IPS DF 4.7 (cell line): Measurements from ENCODE around the gene FNBP1.
"Not testable (repeated sequence)": the region's sequence is repeated elsewhere in the genome, so short reads cannot be mapped to it uniquely, and the experiment has no call there.

Experiments
- DNase-seq: peaks from one replicate; pipeline ENCODE4 v3.0.0-alpha.2; 2013; ENCODE audit warnings: low spot score; ENCODE audit errors: extremely low read depth

The FNBP1 gene

DNA sequence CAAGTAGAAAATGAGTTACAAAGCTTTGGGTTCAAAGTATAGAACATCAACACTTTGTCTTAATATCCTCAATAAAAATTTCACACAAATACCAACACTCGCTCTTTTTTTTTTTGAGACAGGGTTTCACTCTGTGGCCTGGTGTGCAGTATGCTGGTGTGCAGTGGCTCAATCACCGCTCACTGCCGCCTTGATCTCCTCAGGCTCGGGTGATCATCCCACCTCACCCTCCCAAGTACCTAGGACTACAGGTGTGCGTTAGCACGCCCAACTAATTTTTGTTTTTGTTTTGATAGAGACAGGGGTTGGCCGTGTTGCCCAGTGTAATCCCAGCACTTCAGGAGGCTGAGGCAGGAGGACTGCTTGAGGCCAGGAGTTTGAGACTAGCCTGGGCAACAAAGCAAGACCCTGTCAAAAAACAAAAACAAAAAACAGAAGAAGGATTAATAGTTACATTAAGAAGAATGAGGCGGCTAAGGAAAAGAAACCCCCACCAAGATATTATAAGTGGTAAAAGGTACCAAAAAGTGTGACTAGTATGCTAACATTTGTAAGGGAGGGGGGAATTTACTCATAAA, 20.3 kb downstream of the FNBP1 start:
- DNase-seq = no peak

DNA sequence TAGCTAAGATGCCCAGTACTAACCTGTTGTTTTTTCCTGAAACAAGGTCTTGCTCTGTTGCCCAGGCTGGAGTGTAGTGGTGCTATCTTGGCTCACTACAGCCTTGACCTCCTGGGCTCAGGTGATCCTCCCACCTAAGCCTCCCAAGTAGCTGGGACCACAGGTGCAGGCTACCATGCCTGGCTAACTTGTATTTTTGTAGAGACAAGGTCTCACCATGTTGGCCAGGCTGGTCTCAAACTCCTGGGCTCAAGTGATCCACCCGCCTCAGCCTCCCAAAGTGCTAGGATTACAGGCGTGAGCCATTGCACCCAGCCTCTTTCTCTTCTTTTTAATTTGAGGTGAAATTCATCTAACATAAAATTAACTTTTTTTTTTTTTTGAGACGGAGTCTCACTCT, 21.1 kb downstream of the FNBP1 start:
- not testable (repeated sequence) for DNase-seq

DNA sequence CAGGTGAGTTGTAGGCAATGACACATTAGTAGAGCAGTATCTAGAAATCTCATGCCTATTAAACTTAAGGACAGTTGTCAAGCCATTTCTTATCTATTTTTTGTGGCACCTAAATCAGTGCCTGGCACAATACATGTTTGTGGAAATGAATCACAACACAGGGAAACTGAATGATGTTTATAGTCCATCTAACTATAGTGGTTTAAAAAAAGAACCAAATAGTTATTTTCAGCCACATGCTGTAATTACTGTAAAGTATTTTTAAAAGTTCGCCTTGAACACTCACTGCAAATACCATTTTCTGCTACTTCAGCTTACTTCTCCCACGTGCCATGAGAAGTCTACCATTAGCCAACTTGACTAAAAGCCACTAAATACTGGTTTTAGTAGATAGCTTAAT, 21.9 kb downstream of the FNBP1 start:
- DNase-seq = no peak

DNA sequence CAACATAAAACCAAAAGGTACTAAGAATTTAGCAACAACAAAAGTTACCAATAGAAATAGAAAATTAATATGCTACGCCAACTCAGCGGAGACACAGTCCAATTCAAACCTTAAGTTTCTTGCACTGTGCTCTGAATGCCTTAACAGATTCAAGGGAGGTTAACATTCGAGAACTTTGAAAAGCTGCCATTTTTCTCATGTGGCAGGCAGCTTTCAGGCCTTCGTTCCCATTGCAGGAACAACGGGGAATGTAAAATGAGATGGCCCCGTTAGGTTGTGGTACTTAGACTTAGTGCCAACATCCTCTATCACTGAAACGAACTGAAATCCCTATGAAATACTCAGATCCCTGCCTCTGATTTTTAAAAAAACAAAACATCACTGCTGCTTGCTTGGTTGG, 22.4 kb downstream of the FNBP1 start:
- no peak for DNase-seq

DNA sequence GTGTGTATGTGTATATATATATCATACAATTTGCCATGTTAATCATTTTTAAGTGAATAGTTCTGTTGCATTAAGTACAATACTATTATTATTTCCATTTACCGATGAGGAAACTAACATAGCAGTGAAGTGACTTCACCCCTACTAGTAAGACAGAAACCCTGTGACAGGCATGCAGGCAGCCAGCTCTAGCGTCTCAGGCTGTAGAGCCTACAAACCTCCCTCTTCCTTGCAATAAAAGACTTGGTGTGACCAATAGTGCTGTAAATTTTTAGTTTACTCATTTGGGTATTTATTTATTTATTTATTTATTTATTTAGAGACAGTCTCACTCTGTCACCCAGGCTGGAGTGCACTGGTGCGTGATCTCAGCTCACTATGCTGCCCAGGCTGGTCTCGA, 24.7 kb downstream of the FNBP1 start:
- no peak for DNase-seq

DNA sequence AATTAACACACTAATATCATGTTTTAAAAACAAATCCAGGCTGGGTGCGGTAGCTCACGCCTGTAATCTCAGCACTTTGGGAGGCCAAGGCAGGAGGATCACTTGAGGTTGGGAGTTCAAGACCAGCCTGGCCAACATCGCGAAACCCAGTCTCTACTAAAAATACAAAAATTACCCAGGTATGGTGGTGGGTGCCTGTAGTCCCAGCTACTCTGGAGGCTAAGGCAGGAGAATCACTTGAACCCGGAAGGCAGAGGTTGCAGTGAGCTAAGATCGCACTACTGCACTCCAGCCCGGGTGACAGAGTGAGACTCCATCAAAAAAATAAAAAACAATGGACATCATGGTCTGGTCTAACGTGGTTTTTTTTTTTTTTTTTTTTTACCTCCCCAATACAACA, 25.5 kb downstream of the FNBP1 start:
- DNase-seq = not testable (repeated sequence)

DNA sequence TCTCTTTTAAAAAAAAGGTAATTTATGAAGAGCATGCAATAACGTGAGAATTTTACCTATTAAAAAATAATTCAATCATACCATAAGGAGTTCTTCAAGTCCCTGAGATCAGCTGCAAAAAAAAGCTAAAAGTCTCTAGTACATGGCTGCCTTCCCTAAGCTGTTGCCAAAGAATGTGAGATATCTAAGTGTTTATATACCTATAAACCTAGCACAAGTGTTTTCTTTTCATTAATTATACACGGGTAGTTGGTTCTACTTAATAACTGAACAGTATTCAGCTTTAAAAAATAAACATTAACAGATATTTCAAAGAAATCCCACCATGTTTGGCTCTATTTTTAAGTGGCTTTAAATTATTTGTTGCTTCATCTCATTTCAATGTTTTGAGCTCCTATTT, 25.9 kb downstream of the FNBP1 start:
- no peak for DNase-seq

DNA sequence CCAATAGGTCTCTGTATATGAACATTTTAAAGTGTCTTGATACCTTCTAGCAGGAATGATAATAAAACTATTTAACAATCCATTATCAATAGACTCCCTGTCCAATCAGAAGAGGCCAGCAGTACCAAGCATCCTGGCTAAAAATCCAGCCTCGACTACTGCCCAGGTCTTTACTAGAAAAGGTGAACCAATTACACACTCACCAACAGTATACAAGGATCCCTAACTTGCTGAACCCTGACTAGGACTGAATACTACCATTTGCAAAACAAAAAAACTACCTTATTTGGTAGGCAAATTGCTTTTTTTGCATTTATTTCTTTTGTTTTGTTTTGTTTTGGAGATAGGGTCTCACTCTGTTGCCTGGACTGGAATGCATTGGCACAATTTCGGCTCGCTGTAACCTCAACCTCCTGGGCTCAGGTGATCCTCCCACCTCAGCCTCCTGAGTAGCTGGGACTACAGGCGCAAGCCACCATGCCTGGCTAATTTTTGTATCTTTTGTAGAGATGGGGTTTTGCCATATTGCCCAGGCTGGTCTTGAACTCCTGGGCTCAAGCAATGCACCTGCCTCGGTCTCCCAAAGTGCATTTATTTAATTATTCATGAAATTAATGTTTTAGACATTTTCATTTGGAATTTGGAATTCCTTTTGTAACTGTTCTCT, 27.5 kb downstream of the FNBP1 start:
- DNase-seq = no peak

DNA sequence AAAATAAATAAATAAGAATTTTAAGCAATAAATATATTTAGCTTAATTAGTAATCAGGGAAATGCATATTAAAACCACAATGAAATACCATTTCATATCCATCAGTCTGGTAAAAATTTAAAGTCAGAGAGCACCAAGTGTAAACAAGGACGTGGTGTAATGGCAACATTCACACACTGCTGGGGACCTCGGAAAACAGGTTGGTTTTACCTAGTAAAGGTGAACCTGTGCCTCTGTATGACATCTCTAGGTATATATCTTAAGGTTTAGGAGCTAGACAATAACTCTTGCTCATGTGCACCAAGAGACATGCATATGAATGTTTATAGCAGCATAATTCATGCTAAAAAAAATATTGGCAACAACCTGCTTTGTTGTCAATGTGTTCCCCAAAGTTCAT, 29.7 kb downstream of the FNBP1 start:
- no peak for DNase-seq

DNA sequence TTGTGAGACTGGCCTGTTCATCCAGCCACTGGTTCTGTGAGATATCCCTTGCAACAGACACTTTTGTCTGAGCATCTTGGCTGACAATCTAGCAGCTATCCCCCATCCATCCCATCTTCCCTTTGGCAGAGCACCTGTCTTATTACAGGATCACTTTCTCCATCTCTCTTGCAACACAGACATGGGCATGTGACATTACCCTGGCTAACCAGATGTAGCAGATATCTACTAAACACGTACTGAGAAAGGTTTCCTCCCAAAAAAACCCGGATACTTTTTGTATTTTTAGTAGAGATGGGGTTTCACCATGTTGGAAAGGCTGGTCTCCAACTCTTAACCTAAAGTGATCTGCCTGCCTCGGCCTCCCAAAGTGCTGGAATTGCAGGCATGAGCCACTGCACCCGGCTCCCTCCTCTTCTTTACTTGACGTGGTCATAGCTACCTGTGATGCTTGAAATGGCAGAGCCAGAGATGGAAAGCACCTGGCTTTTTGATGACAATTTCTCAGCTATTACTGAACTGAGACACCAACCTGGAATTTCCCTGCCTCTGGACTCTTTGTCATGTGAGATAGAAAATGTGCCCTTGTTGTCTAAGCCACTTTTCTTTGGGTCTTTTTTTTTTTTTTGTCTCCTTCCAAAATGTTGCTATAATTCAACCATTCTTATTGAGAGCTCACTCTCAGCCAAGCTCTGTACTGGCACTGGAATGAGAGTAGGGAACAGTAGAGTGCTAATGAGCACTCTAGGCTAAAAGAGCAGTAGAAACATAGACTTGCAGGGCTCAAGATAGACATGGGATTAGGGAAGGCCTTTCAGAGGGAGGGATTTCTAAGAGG, 32.6 kb downstream of the FNBP1 start:
- DNase-seq = no peak

DNA sequence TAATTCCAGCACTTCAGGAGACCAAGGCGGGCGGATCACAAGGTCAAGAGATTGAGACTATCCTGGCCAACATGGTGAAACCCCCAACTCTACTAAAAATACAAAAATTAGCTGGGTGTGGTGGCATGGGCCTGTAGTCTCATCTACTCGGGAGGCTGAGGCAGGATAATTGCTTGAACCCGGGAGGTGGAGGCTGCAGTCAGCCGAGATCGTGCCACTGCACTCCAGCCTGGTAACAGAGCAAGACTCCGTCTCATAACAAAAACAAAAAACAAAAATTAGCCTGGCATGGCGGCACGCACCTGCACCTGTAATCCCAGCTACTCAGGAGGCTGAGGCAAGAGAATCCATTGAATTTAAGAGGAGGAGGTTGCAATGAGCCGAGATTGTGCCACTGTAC, 33.4 kb downstream of the FNBP1 start:
- DNase-seq = not testable (repeated sequence)

DNA sequence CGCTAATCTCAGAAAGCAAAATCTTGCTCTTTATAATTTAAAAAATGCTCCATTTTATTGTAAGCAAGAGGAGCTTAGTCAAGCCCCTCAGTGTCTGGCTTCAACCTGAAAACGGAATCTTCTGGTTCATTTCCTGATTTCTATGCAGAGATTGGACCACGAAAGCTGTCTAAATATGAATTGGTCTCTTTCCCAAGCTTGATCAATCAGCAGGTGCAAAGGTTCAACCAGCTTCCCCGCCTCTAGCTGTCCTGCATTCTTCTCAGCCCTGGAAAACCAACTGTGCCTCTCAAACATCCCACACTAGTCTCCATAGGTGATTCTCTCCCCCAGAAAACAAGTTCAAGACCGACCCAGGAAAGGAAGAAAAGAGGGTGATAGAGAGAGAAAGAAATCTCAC, 34.5 kb downstream of the FNBP1 start:
- DNase-seq = no peak

DNA sequence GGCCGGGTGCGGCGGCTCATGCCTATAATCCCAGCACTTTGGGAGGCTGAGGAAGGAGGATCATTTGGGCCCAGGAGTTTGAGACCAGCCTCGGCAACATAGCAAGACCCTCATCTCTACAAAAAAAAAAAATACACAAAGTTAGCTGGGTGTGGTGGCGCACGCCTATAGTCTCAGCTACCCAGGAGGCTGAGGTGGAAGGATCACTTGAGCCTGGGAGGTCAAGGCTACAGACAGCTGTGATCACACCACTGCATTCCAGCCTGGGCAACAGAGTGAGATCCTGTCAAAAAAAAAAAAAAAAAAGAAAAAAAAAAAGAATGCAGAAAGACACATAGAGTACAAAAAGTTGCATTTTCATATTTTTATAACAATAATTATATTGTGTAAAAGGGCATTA, 36.0 kb downstream of the FNBP1 start:
- not testable (repeated sequence) for DNase-seq

DNA sequence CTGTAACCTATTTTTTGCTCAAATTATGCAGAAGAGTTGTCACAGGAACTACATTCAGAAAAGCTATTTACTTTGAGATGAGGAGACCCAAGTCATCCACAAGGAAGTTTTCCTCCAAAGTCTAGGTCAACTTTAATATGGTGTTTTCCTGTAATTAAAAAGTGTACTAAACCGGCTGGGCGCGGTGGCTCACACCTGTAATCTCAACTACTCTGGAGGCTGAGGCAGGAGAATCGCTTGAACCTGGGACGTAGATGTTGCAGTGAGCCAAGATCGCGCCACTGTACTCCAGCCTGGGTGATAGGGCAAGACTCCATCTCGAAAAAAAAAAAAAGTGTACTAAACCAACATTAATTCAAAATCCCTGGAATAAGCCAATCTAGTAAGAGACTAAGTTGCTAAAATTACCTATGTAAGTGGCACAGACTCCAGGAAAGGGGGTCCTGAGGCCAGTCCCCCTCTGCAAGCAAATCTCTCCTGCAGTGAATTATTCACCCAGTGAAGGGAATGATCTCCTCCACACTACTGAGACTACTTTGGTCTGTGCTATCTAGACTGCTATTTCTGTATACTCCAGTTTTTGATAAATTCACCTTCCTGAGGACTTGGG, 38.9 kb downstream of the FNBP1 start:
- no peak for DNase-seq

DNA sequence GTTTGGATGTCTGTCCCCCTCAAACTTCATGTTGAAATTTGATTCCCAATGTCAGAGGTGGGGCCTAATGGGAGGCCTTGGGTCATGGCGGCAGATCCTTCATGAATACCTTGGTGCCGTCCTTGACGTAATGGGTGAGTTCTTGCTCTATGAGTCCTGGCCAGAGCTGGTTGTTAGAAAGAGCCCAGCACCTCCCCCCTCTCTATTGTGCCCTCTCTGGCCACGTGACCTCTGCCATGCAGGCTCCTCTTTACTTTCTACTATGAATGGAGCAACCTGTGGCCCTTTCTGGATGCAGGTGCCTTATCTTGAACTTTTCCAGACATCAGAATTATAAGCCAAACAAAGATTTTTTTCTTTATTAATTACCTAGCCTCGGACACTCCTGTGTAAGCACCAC, 40.7 kb downstream of the FNBP1 start:
- no peak for DNase-seq

DNA sequence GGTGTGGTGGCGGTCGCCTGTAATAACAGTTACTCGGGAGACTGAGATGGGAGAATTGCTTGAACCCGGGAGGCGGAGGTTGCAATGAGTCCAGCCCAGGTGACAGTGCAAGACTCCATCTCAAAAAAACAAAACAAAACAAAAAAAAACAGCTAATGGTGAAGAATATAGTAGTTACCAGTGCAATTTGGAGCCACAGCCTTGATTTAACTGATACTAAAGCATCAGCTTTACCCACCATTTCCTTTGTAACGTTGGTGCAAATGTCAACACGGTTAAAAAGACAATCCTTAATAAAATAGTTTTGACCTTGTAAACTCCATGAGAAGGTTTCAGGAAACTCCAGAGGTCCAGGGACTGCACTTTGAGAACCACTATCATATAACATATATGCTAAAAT, 41.8 kb downstream of the FNBP1 start:
- no peak for DNase-seq

DNA sequence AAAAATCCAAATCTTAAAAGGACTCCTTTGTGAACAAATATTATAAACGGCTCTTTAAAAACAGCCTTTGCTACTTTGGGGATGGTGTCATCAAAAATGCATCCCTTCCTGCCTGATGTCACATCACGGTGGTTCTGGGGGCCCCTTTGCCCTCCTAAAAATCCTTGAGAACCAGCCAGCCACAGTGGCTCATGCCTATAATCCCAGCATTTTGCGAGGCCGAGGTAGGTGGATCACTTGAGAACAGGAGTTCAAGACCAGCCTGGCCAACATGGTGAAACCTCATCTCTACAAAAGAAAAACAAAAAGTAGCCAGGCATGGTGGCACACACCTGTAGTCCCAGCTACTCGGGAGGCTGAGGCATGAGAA, 43.9 kb downstream of the FNBP1 start:
- no peak for DNase-seq

DNA sequence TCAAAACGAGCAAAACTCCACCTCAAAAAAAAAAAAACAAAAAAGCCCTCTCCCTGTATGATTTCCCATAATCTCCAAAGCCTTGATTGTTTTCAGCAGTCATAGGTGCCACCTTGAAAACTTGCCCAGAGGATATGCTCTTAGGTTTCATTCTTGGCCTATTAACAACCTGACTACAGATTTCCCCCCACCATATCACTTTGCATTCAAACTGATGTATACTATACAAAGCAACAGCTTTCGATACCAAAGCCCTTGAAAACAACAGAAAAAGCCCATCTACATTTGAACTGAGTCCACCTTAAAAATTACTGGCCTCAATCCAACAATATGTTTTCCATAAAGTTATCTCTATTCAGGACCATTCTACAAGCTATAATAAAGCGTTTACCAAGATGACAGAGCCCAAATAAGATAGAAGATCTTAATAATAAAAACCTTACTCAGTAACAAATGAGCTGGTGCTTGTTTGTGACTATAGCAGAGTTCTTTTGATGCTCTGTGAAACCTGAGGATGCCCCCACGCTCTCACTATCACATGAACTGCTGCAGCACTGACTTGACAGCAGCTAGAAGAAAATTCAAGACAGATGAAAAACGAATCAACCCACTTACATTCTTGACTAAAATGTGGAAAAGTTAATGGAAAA, 44.4 kb downstream of the FNBP1 start:
- no peak for DNase-seq

DNA sequence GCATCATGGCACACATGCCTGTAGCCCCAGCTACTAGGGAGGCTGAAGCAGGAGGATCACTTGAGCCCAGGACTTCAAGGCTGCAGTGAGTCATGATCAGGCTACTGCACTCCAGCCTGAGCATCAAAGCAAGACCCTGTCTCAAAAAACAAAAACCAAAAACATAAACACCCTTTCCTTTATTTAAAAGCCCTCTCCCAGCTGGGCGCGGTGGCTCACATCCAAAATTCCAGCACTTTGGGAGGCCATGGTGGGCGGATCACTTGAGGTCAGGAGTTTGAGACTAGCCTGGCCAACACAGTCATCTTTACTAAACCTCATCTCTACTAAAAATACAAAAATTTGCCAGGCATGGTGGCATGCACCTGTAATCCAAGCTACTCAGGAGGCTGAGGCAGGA, 45.3 kb downstream of the FNBP1 start:
- not testable (repeated sequence) for DNase-seq

DNA sequence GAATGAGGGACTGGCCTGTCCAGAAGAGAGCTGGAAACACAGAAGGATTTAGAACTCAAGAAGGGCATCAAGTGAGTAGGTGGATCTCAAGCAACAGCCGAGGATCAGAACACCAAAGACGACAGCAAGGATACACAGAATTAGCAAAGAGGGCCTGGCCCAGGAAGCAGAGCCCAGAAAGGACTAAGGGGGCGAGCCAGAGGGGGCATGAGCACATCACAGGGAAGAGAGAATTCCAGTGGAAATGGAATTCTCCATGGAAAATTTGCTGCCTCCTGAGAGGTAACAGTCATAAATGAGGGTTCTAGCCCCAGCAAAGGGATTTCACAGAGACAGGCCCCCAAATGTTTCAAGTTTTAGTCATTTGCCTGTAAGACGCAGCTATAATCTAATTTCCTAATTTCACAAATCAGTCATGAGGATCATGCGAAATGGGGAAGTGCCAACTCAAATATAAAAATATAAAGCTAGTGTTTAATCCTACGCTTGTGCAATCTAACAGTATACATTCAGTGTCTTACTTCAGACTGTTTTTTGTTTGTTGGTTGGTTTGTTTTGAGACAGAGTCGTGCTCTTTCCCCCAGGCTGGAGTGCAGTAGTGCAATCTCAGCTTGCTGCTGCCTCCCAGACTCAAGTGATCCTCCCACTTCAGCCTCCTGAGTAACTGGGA, 46.7 kb downstream of the FNBP1 start:
- DNase-seq = no peak
